Measurements from ENCODE around the gene PLPPR1.

DNA sequence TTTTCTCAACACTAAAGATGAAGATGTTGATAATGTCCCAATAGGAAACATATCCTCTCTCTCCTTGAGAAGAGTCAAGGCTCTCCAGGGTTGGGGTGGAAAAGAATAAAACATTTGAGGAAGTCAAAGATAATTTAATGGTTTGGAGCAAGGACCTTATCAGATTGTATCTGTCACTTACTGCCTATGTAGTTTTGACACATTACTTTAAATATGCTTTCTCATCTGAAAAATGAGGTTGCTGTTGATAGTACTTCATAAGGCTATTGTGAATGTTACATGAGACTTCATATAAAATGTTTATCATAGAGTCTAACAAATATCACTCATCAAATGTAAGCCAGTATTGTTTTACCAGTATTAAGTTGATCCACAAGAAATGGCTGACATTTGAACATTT lies 307.6 kb downstream of the PLPPR1 start:
- no peak for TF ChIP-seq GATA2 (IDR thresholded peaks at IDR 0.05; ENCODE audit: low read depth, low read length)
- no peak for TF ChIP-seq GATA3 (IDR thresholded peaks at IDR 0.05; ENCODE audit: low read depth, low read length)
